RWPE2 (cell line): ENCODE results near the gene WDR77.

Experiments used
- ATAC-seq: fragments of 200-7000 bp; cut with Tn5 transposase; 3 replicates; pipeline ENCODE4 v1.9.1; 2021; ENCODE audit warnings: low read depth
- DNase-seq: peaks from one replicate; pipeline ENCODE4 v3.0.0-alpha.2; 2020; ENCODE audit warnings: low spot score
- H3K27ac ChIP-seq: fragments of 450-650 bp; 2 replicates; pipeline ENCODE4 v1.5.1; 2017; ENCODE audit warnings: mild to moderate bottlenecking; ENCODE audit not compliant: poor library complexity, severe bottlenecking
- H3K27me3 ChIP-seq: fragments of 250-450 bp; sonication (Bioruptor Pico); 2 replicates; pipeline ENCODE4 v1.5.1; 2021; ENCODE audit warnings: mild to moderate bottlenecking, moderate library complexity; ENCODE audit not compliant: insufficient read depth, poor library complexity, severe bottlenecking
- H3K36me3 ChIP-seq: fragments of 250-450 bp; sonication (Bioruptor Pico); 2 replicates; pipeline ENCODE4 v1.5.1; 2020; ENCODE audit warnings: low read depth, mild to moderate bottlenecking, moderate library complexity
- H3K4me1 ChIP-seq: fragments of 250-450 bp; sonication (Bioruptor Pico); 2 replicates; pipeline ENCODE4 v1.5.1; 2021; ENCODE audit warnings: mild to moderate bottlenecking, moderate library complexity; ENCODE audit not compliant: insufficient read depth, poor library complexity, severe bottlenecking
- H3K4me3 ChIP-seq: fragments of 250-450 bp; sonication (Bioruptor Pico); 2 replicates; pipeline ENCODE4 v1.5.1; 2021; ENCODE audit warnings: mild to moderate bottlenecking, moderate library complexity; ENCODE audit not compliant: severe bottlenecking
- H3K9me3 ChIP-seq: fragments of 250-450 bp; sonication (Bioruptor Pico); 2 replicates; pipeline ENCODE4 v1.5.1; 2021; ENCODE audit warnings: mild to moderate bottlenecking, moderate library complexity; ENCODE audit not compliant: severe bottlenecking
- CTCF ChIP-seq: fragments of 450-650 bp; IDR thresholded peaks from one replicate; pipeline ENCODE4 v1.5.1; 2017; ENCODE audit warnings: mild to moderate bottlenecking, moderate library complexity; ENCODE audit not compliant: poor library complexity, severe bottlenecking

WDR77 gene

GRCh38 chr1:111489604-111490003 lies 40.5 kb upstream of the WDR77 start:
- no peaks in the 10 kb centered on the region for H3K36me3 ChIP-seq
- H3K4me1 ChIP-seq: no peaks in the 10 kb centered on the region
- no peak overlapping the region for H3K27ac ChIP-seq
- H3K27me3 ChIP-seq: peaks cover 7% of the 10 kb centered on the region
- ATAC-seq (no peak), DNase-seq (no peak)
- no peak for TF ChIP-seq CTCF
- H3K4me3 ChIP-seq: no peak overlapping the region
- H3K9me3 ChIP-seq: no peaks in the 10 kb centered on the region

- ATAC-seq (no peak), DNase-seq (no peak)
- peaks cover 3% of the 10 kb centered on the region for H3K27me3 ChIP-seq
- H3K9me3 ChIP-seq: no peaks in the 10 kb centered on the region
- H3K27ac ChIP-seq: no peak overlapping the region
- H3K4me3 ChIP-seq: no peak overlapping the region
- TF ChIP-seq CTCF: no peak
- H3K4me1 ChIP-seq: no peaks in the 10 kb centered on the region
- no peaks in the 10 kb centered on the region for H3K36me3 ChIP-seq
Measured at GRCh38 chr1:111488669-111489068, 39.6 kb upstream of the WDR77 start.

- H3K9me3 ChIP-seq: no peaks in the 10 kb centered on the region
- TF ChIP-seq CTCF: no peak
Measured at GRCh38 chr1:111487133-111487532, 38.1 kb upstream of the WDR77 start.

GRCh38 chr1:111486431-111486830 lies 37.4 kb upstream of the WDR77 start:
- Histone ChIP-seq H3K36me3 (no peaks in the 10 kb centered on the region), H3K27me3 (no peaks in the 10 kb centered on the region), H3K4me1 (no peaks in the 10 kb centered on the region), H3K4me3 (no peak overlapping the region), H3K9me3 (no peaks in the 10 kb centered on the region), H3K27ac (no peak overlapping the region)
- TF ChIP-seq CTCF: no peak
- DNase-seq (no peak), ATAC-seq (no peak)

More at GRCh38 chr1:111487133-111487532, 38.1 kb upstream of the WDR77 start:
- ATAC-seq: no peak
- no peak overlapping the region for H3K27ac ChIP-seq
- DNase-seq: no peak
- H3K4me3 ChIP-seq: no peak overlapping the region
- no peaks in the 10 kb centered on the region for H3K36me3 ChIP-seq
- H3K27me3 ChIP-seq: no peaks in the 10 kb centered on the region
- H3K4me1 ChIP-seq: no peaks in the 10 kb centered on the region

GRCh38 chr1:111484391-111485026 lies 35.5 kb upstream of the WDR77 start:
- no peaks in the 10 kb centered on the region for H3K36me3 ChIP-seq
- no peak for TF ChIP-seq CTCF
- DNase-seq: no peak
- no peak overlapping the region for H3K4me3 ChIP-seq
- H3K9me3 ChIP-seq: no peaks in the 10 kb centered on the region
- ATAC-seq: no peak
- no peaks in the 10 kb centered on the region for H3K4me1 ChIP-seq
- H3K27me3 ChIP-seq: no peaks in the 10 kb centered on the region
- H3K27ac ChIP-seq: no peak overlapping the region
